ENCODE results near the gene XRCC6. TPM values are rescaled to one million over a fixed set of nuclear protein-coding genes. Genes with fewer than 3 reads are reported as not detected.
A peak's percentile ranks its signal among the peaks of the same experiment; 100 is the strongest.

XRCC6 gene
- total and polyA plus RNA-seq, 9 of the 15 experiments (the other 6 are each of a cell fraction or from before 2014, with no cell fraction given), result 151 to 440 (median 318) TPM

DNA sequence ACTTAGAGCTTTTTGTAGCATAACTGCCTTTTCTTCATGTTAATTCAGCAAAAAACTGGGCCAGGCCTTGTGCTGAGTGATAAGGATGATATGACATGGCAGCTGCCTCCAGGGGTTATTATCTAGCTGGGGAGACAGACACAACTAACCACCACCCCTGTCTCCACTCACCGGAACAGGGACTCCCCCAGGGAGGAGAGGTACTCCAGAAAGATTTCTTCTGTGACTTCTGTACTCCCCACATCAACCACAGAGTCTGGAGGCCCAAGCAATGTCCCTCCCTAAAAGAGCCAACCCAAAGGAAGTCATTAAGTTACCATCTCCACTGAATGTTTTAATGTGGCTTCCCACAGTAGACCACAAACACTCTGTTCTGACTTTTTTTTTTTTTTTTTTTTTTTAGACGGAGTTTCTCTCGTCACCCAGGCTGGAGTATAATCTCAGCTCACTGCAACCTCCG, 17.2 kb upstream of the XRCC6 start (continued):
- TF ChIP-seq AFF1 (IDR thresholded peaks at IDR 0.05; ENCODE audit: low read depth in 1 of 2, partially characterized antibody in 2 of 2) (no peak), NCOA4 (IDR thresholded peaks at IDR 0.05; ENCODE audit: partially characterized antibody) (no peak), TCF3 (CRISPR knock-in tag; IDR thresholded peaks at IDR 0.05) (peak; percentile 91), HIVEP1 (CRISPR knock-in tag; IDR thresholded peaks at IDR 0.05) (0 out of 2 replicates have a peak, but pooled peaks have one; percentile 18), ZNF551 (CRISPR knock-in tag; IDR thresholded peaks at IDR 0.05) (no peak), MECOM (CRISPR knock-in tag; IDR thresholded peaks at IDR 0.05) (peak; percentile 79), E2F8 (IDR thresholded peaks at IDR 0.05; ENCODE audit: low read depth, partially characterized antibody) (no peak), NR2C2 (CRISPR knock-in tag; IDR thresholded peaks at IDR 0.05) (no peak), NR2C2 (tag; IDR thresholded peaks at IDR 0.05) (no peak), ESRRA (IDR thresholded peaks at IDR 0.05; ENCODE audit: borderline replicate concordance, low read depth) (peak; percentile 53; the same call in 1 of the 2 replicates), BMI1 (IDR thresholded peaks at IDR 0.05; ENCODE audit: low read length) (no peak), BACH1 (tag; IDR thresholded peaks at IDR 0.05) (no peak), ARHGAP35 (IDR thresholded peaks at IDR 0.05; ENCODE audit: partially characterized antibody) (no peak), RFX5 (IDR thresholded peaks at IDR 0.05; ENCODE audit: low read depth, low read length) (no peak), ZNF143 (CRISPR knock-in tag; IDR thresholded peaks at IDR 0.05) (no peak), SIN3A (IDR thresholded peaks at IDR 0.05; ENCODE audit: borderline replicate concordance in 2 of 2, control insufficient read depth in 1 of 2, low read depth in 2 of 2, low read length in 2 of 2) (no peak), PHF20 (IDR thresholded peaks at IDR 0.05; ENCODE audit: partially characterized antibody) (no peak)
- TF ChIP-seq, protein P1, sequence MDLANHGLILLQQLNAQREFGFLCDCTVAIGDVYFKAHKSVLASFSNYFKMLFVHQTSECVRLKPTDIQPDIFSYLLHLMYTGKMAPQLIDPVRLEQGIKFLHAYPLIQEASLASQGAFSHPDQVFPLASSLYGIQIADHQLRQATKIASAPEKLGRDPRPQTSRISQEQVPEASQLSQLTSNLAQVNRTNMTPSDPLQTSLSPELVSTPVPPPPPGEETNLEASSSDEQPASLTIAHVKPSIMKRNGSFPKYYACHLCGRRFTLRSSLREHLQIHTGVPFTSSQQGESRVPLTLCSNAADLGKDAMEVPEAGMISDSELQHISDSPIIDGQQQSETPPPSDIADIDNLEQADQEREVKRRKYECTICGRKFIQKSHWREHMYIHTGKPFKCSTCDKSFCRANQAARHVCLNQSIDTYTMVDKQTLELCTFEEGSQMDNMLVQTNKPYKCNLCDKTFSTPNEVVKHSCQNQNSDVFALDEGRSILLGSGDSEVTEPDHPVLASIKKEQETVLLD (IDR thresholded peaks at IDR 0.05), result no peak
- TF ChIP-seq, protein P2, sequence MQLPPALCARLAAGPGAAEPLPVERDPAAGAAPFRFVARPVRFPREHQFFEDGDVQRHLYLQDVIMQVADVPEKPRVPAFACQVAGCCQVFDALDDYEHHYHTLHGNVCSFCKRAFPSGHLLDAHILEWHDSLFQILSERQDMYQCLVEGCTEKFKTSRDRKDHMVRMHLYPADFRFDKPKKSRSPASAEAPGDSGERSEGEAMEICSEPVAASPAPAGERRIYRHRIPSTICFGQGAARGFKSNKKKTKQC (CRISPR knock-in tag; IDR thresholded peaks at IDR 0.05), result no peak

All from K562 (cell line).